Esophagus (tissue), 2 donors: ENCODE results near the gene CALHM4. TPM values are rescaled to one million over a fixed set of nuclear protein-coding genes. Genes with fewer than 3 reads are reported as not detected.

Experiments used
- H3K27ac ChIP-seq, 2 donors: one replicate each; pipeline ENCODE4 v1.5.1; 2013; ENCODE audit warnings: low read depth in 2 of 2, mild to moderate bottlenecking in 2 of 2, inconsistent platforms in 1 of 2, low read length in 1 of 2, moderate library complexity in 1 of 2
- H3K27me3 ChIP-seq, 2 donors: one replicate each; pipeline ENCODE4 v1.6.1; 2013; ENCODE audit warnings: low read length in 2 of 2, control low read depth in 1 of 2, mild to moderate bottlenecking in 1 of 2; ENCODE audit not compliant: insufficient read depth in 2 of 2, control insufficient read depth in 1 of 2
- H3K36me3 ChIP-seq, 2 donors: one replicate each; pipeline ENCODE4 v1.6.1; 2013; ENCODE audit warnings: low read length in 1 of 2; ENCODE audit not compliant: control insufficient read depth in 2 of 2, insufficient read depth in 2 of 2
- H3K4me1 ChIP-seq, 2 donors: one replicate each; pipeline ENCODE4 v1.6.1; 2013; ENCODE audit warnings: low read length in 1 of 2; ENCODE audit not compliant: control insufficient read depth in 2 of 2, insufficient read depth in 2 of 2
- H3K4me3 ChIP-seq, 2 donors: one replicate each; pipeline ENCODE4 v1.5.1; 2013; ENCODE audit warnings: low read length in 2 of 2, mild to moderate bottlenecking in 2 of 2, low read depth in 1 of 2, moderate library complexity in 1 of 2
- H3K9me3 ChIP-seq, 2 donors: one replicate each; pipeline ENCODE4 v1.6.1; 2013; ENCODE audit warnings: mild to moderate bottlenecking in 2 of 2, low read depth in 1 of 2, low read length in 1 of 2, moderate library complexity in 1 of 2; ENCODE audit not compliant: control insufficient read depth in 2 of 2, insufficient read depth in 1 of 2
- WGBS, 2 donors: extraction: QIAGEN DNeasy Blood & Tissue Kit; methylation state at CpG; one replicate each; pipeline ENCODE4 v1.1.7; 2013; 5-methylcytosine and 5-hydroxymethylcytosine counted together
- polyA plus RNA-seq, 2 donors: library from polyadenylated mRNA; stranded (reverse); fragments of 200-250 nt; gene quantifications; one replicate each; pipeline ENCODE4 v1.2.3, GENCODE V29; 2013
- donor health status: healthy with polysubstance abuse.
- donor health status: Bipolar disorder and iron deficiency.

CALHM4 gene
- polyA plus RNA-seq, 2 donors, result not detected

- no peak overlapping the region for H3K27ac ChIP-seq
Measured at GRCh38 chr6:116518621-116519368, 34.8 kb upstream of the CALHM4 start.

DNA sequence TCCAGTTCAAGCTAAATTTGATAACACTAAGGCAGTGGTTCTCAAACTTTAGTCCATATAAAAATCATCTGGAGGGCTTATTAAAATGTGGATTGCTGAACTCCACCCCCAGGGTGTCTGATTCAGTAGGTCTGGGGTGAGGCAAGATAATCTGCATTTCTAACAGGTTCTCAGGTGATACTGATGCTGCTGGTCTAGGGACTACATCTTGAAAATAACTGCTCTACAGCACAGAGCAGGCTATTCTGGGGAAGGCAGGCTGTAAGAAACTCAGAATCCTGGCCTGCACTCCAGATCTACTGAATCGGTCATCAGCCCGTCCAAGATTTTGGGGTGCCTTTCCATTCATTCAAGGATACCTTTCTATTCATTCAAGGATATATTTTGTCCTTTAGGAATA, 30.7 kb upstream of the CALHM4 start:
- H3K4me1 ChIP-seq, result no peaks in the 10 kb centered on the region
- WGBS, 2 donors, result 88 to 95% methylated on average over 2 of the region's 2 CpGs
- H3K27me3 ChIP-seq, result no peaks in the 10 kb centered on the region

More at GRCh38 chr6:116518621-116519368, 34.8 kb upstream of the CALHM4 start:
- Histone ChIP-seq H3K36me3 (no peaks in the 10 kb centered on the region), H3K4me3 (no peak overlapping the region), H3K4me1 (peaks cover 0 to 2% of the 10 kb centered on the region in 2 donors), H3K27me3 (no peaks in the 10 kb centered on the region), H3K9me3 (no peaks in the 10 kb centered on the region)
- WGBS, 2 donors, result 83 to 85% methylated on average over 4 of the region's 4 CpGs

GRCh38 chr6:116524236-116524635, 29.3 kb upstream of the CALHM4 start:
- Histone ChIP-seq H3K27me3 (no peaks in the 10 kb centered on the region), H3K9me3 (no peaks in the 10 kb centered on the region), H3K36me3 (no peaks in the 10 kb centered on the region), H3K4me1 (no peaks in the 10 kb centered on the region), H3K4me3 (no peak overlapping the region), H3K27ac (no peak overlapping the region)
- 85% methylated on average over 2 of the region's 2 CpGs for WGBS, 2 donors

More for the DNA sequence above, 30.7 kb upstream of the CALHM4 start:
- Histone ChIP-seq H3K36me3 (no peaks in the 10 kb centered on the region), H3K4me3 (no peak overlapping the region), H3K27ac (no peak overlapping the region), H3K9me3 (no peaks in the 10 kb centered on the region)

GRCh38 chr6:116528133-116528532, 25.4 kb upstream of the CALHM4 start:
- Histone ChIP-seq H3K27me3 (no peaks in the 10 kb centered on the region), H3K4me1 (no peaks in the 10 kb centered on the region), H3K27ac (no peak overlapping the region), H3K4me3 (no peak overlapping the region), H3K36me3 (no peaks in the 10 kb centered on the region), H3K9me3 (no peaks in the 10 kb centered on the region)
- WGBS, 2 donors, result 53 to 64% methylated on average over 1 of the region's 1 CpG

- H3K27me3 ChIP-seq, result no peaks in the 10 kb centered on the region
- no peaks in the 10 kb centered on the region for H3K9me3 ChIP-seq
- H3K4me3 ChIP-seq, result no peak overlapping the region
- no peak overlapping the region for H3K27ac ChIP-seq
- 61 to 62% methylated on average over 3 of the region's 3 CpGs for WGBS, 2 donors
- H3K4me1 ChIP-seq, result no peaks in the 10 kb centered on the region
- no peaks in the 10 kb centered on the region for H3K36me3 ChIP-seq
Measured at GRCh38 chr6:116528780-116529179, 24.8 kb upstream of the CALHM4 start.

DNA sequence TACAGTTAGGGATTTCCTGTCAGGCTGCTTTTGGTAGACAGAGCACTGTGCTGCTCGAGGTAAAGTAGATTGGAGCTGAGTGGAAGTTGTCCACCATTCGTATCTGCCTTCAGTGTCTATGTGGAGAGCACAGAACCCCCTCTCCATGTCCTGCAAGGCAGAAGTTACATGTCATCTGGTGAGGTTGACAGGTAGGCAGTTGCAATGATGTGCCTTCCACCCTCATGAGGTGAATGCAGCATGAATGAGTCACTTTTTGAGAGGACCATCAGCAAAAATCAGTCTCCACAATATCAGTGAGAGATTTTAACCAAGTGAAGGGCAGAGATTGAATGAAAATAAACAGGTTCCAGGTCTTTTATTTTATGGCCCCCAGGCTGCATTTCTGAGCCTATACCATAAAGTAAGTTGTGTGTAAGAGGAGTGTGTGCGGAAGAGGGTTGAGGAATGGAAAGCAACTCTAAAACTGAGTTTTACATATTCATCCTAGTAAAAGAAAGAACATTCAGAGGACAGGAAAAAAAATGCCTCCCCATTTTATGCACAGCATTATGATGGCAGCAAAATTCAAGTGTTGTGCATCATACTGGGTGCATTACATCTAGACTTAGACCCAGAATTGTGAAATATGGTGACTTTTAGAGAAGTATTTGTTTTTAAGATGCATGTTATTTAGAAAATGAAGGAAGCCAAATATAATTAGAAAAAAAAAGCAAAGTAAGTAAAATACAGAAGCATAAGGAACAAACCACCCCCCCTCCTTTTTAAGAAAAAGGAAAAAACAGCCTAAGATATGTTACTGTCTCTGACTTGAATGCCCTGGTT, 23.9 kb upstream of the CALHM4 start:
- Histone ChIP-seq H3K9me3 (no peaks in the 10 kb centered on the region), H3K27me3 (no peaks in the 10 kb centered on the region), H3K4me3 (no peak overlapping the region), H3K27ac (no peak overlapping the region), H3K36me3 (no peaks in the 10 kb centered on the region), H3K4me1 (no peaks in the 10 kb centered on the region)
- WGBS, 2 donors, result 82 to 87% methylated on average over 3 of the region's 3 CpGs

- H3K27me3 ChIP-seq, result no peaks in the 10 kb centered on the region
- H3K4me3 ChIP-seq, result no peak overlapping the region
- H3K4me1 ChIP-seq, result no peaks in the 10 kb centered on the region
- 68 to 72% methylated on average over 2 of the region's 2 CpGs for WGBS, 2 donors
- no peaks in the 10 kb centered on the region for H3K36me3 ChIP-seq
- H3K9me3 ChIP-seq, result no peaks in the 10 kb centered on the region
- H3K27ac ChIP-seq, result no peak overlapping the region
Measured at GRCh38 chr6:116530436-116530835, 23.1 kb upstream of the CALHM4 start.

DNA sequence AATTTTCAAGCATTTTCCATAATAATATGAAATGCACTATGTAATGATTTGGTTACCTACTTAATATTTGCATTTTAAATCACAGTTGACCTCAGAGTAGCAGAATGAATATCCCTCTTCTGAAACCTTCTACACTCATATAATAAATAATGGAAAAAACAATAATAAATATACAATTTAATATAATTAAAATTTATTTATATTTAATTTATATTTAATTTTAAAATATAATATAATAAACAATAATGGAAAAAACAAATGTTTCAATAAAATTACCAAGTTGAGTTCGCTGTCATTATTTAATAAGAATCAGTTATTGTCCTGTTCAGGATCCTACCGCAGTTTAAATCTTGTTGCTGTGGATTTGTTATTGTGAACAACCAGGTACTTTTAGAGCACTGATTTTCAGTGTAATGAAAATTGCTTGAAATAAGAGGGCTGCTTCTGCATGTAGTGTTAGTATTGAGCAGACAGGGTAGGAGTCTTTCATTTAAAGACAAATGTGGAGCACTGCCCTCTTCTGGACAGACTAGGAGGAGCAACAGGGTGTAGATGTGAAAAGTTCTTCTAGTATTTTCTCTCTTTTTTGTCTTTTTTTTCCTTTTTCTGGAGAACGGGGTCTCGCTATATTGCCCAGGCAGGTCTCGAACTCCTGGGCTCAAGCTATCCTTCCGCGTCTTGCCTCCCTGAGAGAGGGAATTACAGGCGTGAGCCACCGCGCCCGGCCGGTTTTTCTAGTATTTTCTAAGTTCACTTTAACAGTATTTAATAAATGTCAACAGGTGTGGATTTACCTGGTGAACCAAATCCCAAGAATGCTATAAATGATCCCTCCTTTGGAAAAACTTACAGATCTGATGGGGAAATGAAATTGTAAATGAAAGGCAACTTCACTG, 21.6 kb upstream of the CALHM4 start:
- H3K27ac ChIP-seq, result no peak overlapping the region
- no peaks in the 10 kb centered on the region for H3K9me3 ChIP-seq
- no peaks in the 10 kb centered on the region for H3K4me1 ChIP-seq
- 74 to 82% methylated on average over 12 of the region's 12 CpGs for WGBS, 2 donors
- no peak overlapping the region for H3K4me3 ChIP-seq
- no peaks in the 10 kb centered on the region for H3K27me3 ChIP-seq
- no peaks in the 10 kb centered on the region for H3K36me3 ChIP-seq

GRCh38 chr6:116533233-116533957, 20.2 kb upstream of the CALHM4 start:
- Histone ChIP-seq H3K27me3 (no peaks in the 10 kb centered on the region), H3K4me1 (no peaks in the 10 kb centered on the region), H3K9me3 (no peaks in the 10 kb centered on the region), H3K4me3 (no peak overlapping the region), H3K36me3 (no peaks in the 10 kb centered on the region), H3K27ac (no peak overlapping the region)
- WGBS, 2 donors, result 75 to 76% methylated on average over 9 of the region's 9 CpGs
